Neuronal stem cell (in vitro differentiated cells): ENCODE results near the gene ITPA.

Experiments used
- DNase-seq: peaks from one replicate; pipeline ENCODE4 v3.0.0-alpha.2; 2013; ENCODE audit warnings: low spot score
- H2AFZ ChIP-seq: one replicate; pipeline ENCODE4 v1.6.1; 2013; ENCODE audit warnings: mild to moderate bottlenecking, low read length, inconsistent platforms
- H2AK5ac ChIP-seq: 2 replicates; pipeline ENCODE4 v1.6.1; 2013; ENCODE audit warnings: low read depth, mild to moderate bottlenecking, inconsistent platforms, low read length, moderate library complexity, mixed read lengths
- H2BK120ac ChIP-seq: 2 replicates; pipeline ENCODE4 v1.6.1; 2013; ENCODE audit warnings: low read depth, mild to moderate bottlenecking, inconsistent platforms, low read length, moderate library complexity, mixed read lengths
- H2BK12ac ChIP-seq: one replicate; pipeline ENCODE4 v1.6.1; 2013; ENCODE audit warnings: low read length, inconsistent platforms
- H2BK15ac ChIP-seq: 2 replicates; pipeline ENCODE4 v1.6.1; 2013; ENCODE audit warnings: mild to moderate bottlenecking, low read length, inconsistent platforms, mixed read lengths
- H2BK5ac ChIP-seq: one replicate; pipeline ENCODE4 v1.6.1; 2013; ENCODE audit warnings: inconsistent platforms, mild to moderate bottlenecking, low read length, moderate library complexity
- H3K14ac ChIP-seq: one replicate; pipeline ENCODE4 v1.6.1; 2013; ENCODE audit warnings: low read length, inconsistent platforms
- H3K18ac ChIP-seq: 2 replicates; pipeline ENCODE4 v1.6.1; 2013; ENCODE audit warnings: low read length, inconsistent platforms
- H3K23ac ChIP-seq: 2 replicates; pipeline ENCODE4 v1.6.1; 2013; ENCODE audit warnings: low read depth, mild to moderate bottlenecking, mixed read lengths, low read length, inconsistent platforms; ENCODE audit not compliant: poor library complexity
- H3K27ac ChIP-seq: replicated peaks from 3 replicates; pipeline ENCODE4 v1.5.1; 2013; ENCODE audit warnings: low read length, inconsistent platforms
- H3K27me3 ChIP-seq, 3 experiments: 2 replicates each; pipeline ENCODE4 v1.6.1; 2013; ENCODE audit warnings: low read length in 3 of 3, mild to moderate bottlenecking in 2 of 3, inconsistent platforms in 1 of 3, low read depth in 1 of 3, mixed read lengths in 1 of 3, moderate library complexity in 1 of 3; ENCODE audit not compliant: control insufficient read depth in 3 of 3, insufficient read depth in 3 of 3
- H3K36me3 ChIP-seq, 2 donors: replicated peaks in 1 of 2; 2 replicates each; pipeline ENCODE4 v1.6.1; 2013; ENCODE audit warnings: low read length in 2 of 2; ENCODE audit not compliant: control insufficient read depth in 2 of 2, insufficient read depth in 2 of 2
- H3K4ac ChIP-seq: 2 replicates; pipeline ENCODE4 v1.6.1; 2013; ENCODE audit warnings: inconsistent platforms, mild to moderate bottlenecking, low read length, moderate library complexity
- H3K4me1 ChIP-seq, 2 donors: 1 replicate in 1 of 2; 2 replicates in 1 of 2; pipeline ENCODE4 v1.6.1; 2013; ENCODE audit warnings: low read length in 2 of 2, low read depth in 1 of 2; ENCODE audit not compliant: control insufficient read depth in 2 of 2, insufficient read depth in 1 of 2
- H3K4me2 ChIP-seq: one replicate; pipeline ENCODE4 v1.6.1; 2013; ENCODE audit warnings: mild to moderate bottlenecking, low read length, inconsistent platforms; ENCODE audit not compliant: insufficient read depth, poor library complexity, severe bottlenecking
- H3K4me3 ChIP-seq, 2 donors: 2 replicates each; pipeline ENCODE4 v1.5.1; 2013; ENCODE audit warnings: low read length in 2 of 2, mild to moderate bottlenecking in 2 of 2, inconsistent platforms in 1 of 2, moderate library complexity in 1 of 2
- H3K79me1 ChIP-seq: one replicate; pipeline ENCODE4 v1.6.1; 2013; ENCODE audit warnings: low read depth, mild to moderate bottlenecking, inconsistent platforms, low read length, moderate library complexity
- H3K9ac ChIP-seq: one replicate; pipeline ENCODE4 v1.6.1; 2013; ENCODE audit warnings: mild to moderate bottlenecking, low read depth, low read length, inconsistent platforms; ENCODE audit not compliant: poor library complexity
- H3K9me3 ChIP-seq, 2 donors: replicated peaks in 1 of 2; 2 replicates each; pipeline versions ENCODE3 to v1.6.1; 2013; ENCODE audit warnings: low read length in 2 of 2, mild to moderate bottlenecking in 2 of 2, inconsistent platforms in 1 of 2, low read depth in 1 of 2, mixed read lengths in 1 of 2, moderate library complexity in 1 of 2; ENCODE audit not compliant: control insufficient read depth in 2 of 2, insufficient read depth in 1 of 2
- H4K8ac ChIP-seq: one replicate; pipeline ENCODE4 v1.6.1; 2013; ENCODE audit warnings: low read depth, mild to moderate bottlenecking, inconsistent platforms, low read length, moderate library complexity
- H4K91ac ChIP-seq: one replicate; pipeline ENCODE4 v1.6.1; 2013; ENCODE audit warnings: low read length, low read depth, mild to moderate bottlenecking, inconsistent platforms; ENCODE audit not compliant: poor library complexity
- WGBS, 2 donors: extraction: QIAGEN DNeasy Blood & Tissue Kit; methylation state at CpG; one replicate each; pipeline ENCODE4 v1.1.7; 2013; ENCODE audit warnings: missing lambda C conversion rate in 2 of 2, mixed read lengths in 1 of 2; ENCODE audit not compliant: insufficient read length in 2 of 2, insufficient replicate concordance in 1 of 2; ENCODE audit errors: extremely low coverage in 2 of 2; 5-methylcytosine and 5-hydroxymethylcytosine counted together

ITPA gene

DNA sequence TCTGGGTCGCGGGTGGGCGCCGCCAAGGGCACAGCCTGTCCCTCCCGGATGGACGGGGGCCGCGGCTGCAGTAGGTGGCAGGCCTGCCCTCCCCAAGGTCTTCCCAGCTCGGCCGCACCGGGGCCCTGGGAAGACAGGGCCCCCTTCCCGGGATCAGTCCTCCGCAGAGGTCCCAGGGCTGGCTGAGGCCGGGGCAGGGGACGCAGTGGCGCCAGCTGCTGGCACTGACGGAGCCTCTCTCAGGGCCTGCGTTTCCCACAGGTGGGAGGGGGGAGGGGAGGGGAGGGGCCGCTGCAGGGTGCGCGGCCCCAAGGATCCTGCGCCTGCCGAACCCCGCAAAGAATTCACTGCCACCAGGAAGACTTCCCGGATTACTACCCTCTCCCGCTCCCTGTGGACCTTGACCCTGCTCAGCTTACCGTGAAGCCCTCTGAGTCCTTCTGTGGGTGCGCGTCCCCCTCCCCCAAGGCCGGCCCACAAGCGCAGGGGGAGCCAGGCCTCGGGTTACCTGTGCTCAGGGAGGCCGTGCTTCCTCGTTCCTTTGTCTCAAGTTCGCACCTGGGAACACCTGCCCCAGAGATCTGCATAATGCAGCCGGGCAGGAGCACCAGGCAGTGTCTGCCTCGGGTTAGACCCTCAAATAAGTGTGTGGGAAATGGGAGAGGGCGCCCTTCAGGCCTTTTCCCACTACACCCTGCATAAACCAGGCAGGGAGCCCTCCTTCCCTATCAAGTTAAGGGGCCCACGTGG, 41.0 kb upstream of the ITPA start:
- peak overlapping the region; percentile 71 for H2AK5ac ChIP-seq
- peak overlapping the region; percentile 69 for H3K23ac ChIP-seq
- DNase-seq = no peak
- H3K4me2 ChIP-seq = peak overlapping the region; percentile 47
- no peak overlapping the region for H2BK120ac ChIP-seq
- H3K4me1 ChIP-seq = peaks cover 4 to 14% of the 10 kb centered on the region in 2 donors
- H2BK15ac ChIP-seq = no peak overlapping the region
- H2BK12ac ChIP-seq = no peak overlapping the region
- peaks cover 0 to 13% (median 0%) of the 10 kb centered on the region in 3 experiments for H3K27me3 ChIP-seq
- H3K4ac ChIP-seq = no peak overlapping the region
- no peak overlapping the region for H2BK5ac ChIP-seq
- H3K18ac ChIP-seq = peak overlapping the region; percentile 94
- no peak overlapping the region for H3K27ac ChIP-seq
- H3K79me1 ChIP-seq = peaks cover 7% of the 10 kb centered on the region
- no CpG with 5 or more reads among the region's 39 CpGs for WGBS, 2 donors
- no peaks in the 10 kb centered on the region for H3K36me3 ChIP-seq
- H4K8ac ChIP-seq = no peak overlapping the region
- H3K4me3 ChIP-seq = peak overlapping the region in 1 of 2 donors; percentile 65
- peak overlapping the region; percentile 57 for H3K9ac ChIP-seq
- no peak overlapping the region for H4K91ac ChIP-seq
- H3K14ac ChIP-seq = no peak overlapping the region
- peaks cover 0 to 2% of the 10 kb centered on the region in 2 donors for H3K9me3 ChIP-seq
- no peak overlapping the region for H2AFZ ChIP-seq

DNA sequence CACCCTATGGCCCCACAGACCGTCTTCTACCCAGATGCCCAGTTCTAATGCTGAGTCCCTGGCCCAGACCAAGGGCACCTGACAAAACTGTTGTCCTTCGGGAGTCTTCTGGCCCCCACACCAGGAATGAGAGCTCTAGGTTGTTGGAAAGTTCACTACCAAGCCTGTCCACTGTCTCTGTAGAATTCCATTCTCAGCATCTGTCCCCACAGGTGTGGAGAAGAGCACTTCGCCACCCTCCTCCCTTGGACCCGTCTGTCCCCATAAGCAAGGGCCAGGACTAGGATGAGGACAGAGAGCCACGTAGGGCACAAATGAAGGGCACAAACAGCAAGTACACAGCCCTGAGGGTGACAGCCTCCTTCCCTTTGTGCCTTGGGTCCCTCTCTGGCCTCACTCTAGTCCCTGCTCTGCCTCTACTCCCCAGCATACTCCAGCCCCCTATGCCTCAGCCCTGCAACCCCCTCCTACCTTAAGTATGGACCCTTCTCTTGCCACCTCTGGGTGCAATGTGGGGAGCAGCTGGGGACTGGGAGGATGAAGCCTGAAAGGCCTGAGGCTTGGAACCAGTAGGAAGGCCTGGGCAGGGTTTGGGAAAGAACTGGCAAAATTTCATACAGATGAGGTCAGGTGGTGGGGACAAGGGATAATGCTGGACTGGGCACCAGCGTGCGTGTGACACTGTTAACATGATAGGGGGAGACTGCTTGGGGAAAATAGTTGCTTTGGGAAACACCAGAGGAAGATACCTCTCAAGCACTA, 40.3 kb upstream of the ITPA start:
- no peak overlapping the region for H2BK120ac ChIP-seq
- peaks cover 4 to 14% of the 10 kb centered on the region in 2 donors for H3K4me1 ChIP-seq
- no peak overlapping the region for H3K27ac ChIP-seq
- H3K9me3 ChIP-seq = peaks cover 0 to 2% of the 10 kb centered on the region in 2 donors
- H3K27me3 ChIP-seq = peaks cover 0 to 13% (median 0%) of the 10 kb centered on the region in 3 experiments
- H3K4me3 ChIP-seq = no peak overlapping the region
- WGBS, 2 donors = no CpG with 5 or more reads among the region's 7 CpGs
- H2BK15ac ChIP-seq = no peak overlapping the region
- H2AFZ ChIP-seq = no peak overlapping the region
- peak overlapping the region; percentile 75 for H3K23ac ChIP-seq
- no peaks in the 10 kb centered on the region for H3K36me3 ChIP-seq
- H2BK12ac ChIP-seq = no peak overlapping the region
- H3K9ac ChIP-seq = peak overlapping the region; percentile 70
- H2BK5ac ChIP-seq = no peak overlapping the region
- H3K79me1 ChIP-seq = peaks cover 4% of the 10 kb centered on the region
- no peak overlapping the region for H4K8ac ChIP-seq
- no peak overlapping the region for H3K18ac ChIP-seq
- no peak for DNase-seq
- H3K4me2 ChIP-seq = no peak overlapping the region
- no peak overlapping the region for H3K4ac ChIP-seq
- peak overlapping the region; percentile 71 for H2AK5ac ChIP-seq
- no peak overlapping the region for H3K14ac ChIP-seq
- no peak overlapping the region for H4K91ac ChIP-seq

DNA sequence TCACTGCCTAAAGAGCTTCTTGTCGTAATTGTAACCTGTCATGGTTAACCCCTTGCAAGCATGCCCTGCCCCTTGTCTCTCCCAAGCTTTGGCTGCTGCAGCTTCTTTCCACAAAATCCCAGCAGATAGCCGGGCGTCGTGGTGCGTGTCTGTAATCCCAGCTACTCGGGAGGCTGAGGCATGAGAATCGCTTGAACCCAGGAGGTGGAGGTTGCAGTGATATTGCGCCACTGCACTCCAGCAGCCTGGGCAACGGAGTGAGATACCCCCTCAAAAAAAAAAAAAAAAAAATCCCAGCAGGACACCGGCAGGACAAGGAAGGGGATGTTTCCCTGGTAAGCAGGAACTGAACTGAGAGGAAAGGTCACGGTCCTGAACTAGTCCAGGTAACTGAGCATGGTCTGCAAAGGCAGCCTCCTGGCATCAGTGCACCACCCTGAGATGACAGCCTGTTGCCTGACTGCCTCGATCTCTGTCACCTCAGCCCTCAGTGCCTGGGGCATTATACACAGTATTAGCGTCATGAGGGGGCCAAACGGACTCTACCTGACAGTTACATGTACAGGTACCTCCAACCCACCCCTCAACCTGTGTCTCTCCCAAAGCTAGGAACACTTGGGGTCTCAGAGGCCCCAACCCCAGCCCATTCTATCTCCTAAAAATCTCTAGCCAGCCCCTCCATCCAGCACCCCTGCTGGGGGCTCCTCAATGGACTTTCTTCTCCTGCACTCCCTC, 37.7 kb upstream of the ITPA start:
- Histone ChIP-seq H2BK12ac (no peak overlapping the region), H3K4me2 (no peak overlapping the region), H3K27me3 (peaks cover 0 to 13% (median 0%) of the 10 kb centered on the region in 3 experiments), H3K4ac (no peak overlapping the region), H4K8ac (no peak overlapping the region), H2BK15ac (no peak overlapping the region), H3K14ac (no peak overlapping the region), H3K9ac (no peak overlapping the region), H3K4me3 (no peak overlapping the region), H3K36me3 (no peaks in the 10 kb centered on the region), H3K9me3 (peaks cover 0 to 2% of the 10 kb centered on the region in 2 donors), H2AFZ (no peak overlapping the region), H3K23ac (no peak overlapping the region), H4K91ac (no peak overlapping the region), H2BK5ac (peak overlapping the region; percentile 79), H3K18ac (no peak overlapping the region), H2BK120ac (no peak overlapping the region), H3K27ac (no peak overlapping the region), H3K79me1 (peaks cover 3% of the 10 kb centered on the region), H2AK5ac (no peak overlapping the region), H3K4me1 (peaks cover 11 to 14% of the 10 kb centered on the region in 2 donors)
- DNase-seq = no peak
- no CpG with 5 or more reads among the region's 14 CpGs for WGBS, 2 donors
